Progenitor cell of endocrine pancreas (in vitro differentiated cells): Measurements from ENCODE around the gene KPTN. TPM values are rescaled to one million over a fixed set of nuclear protein-coding genes. Genes with fewer than 3 reads are reported as not detected.

ENCODE experiments used
- DNase-seq: peaks from one replicate; pipeline ENCODE4 v3.0.0; 2021; ENCODE audit warnings: low spot score; ENCODE audit not compliant: unreplicated experiment
- H3K27ac Mint-ChIP-seq: 2 replicates; pipeline ENCODE4 v1.8.0; 2021; ENCODE audit warnings: mild to moderate bottlenecking, moderate library complexity, mixed read lengths
- H3K27me3 Mint-ChIP-seq: 2 replicates; pipeline ENCODE4 v1.8.0; 2021; ENCODE audit warnings: mixed read lengths
- H3K36me3 Mint-ChIP-seq: 2 replicates; pipeline ENCODE4 v1.8.0; 2022; ENCODE audit warnings: mixed read lengths; ENCODE audit not compliant: insufficient read depth
- H3K4me1 Mint-ChIP-seq: 2 replicates; pipeline ENCODE4 v1.8.0; 2021; ENCODE audit warnings: low read depth, mixed read lengths
- H3K4me3 Mint-ChIP-seq: 2 replicates; pipeline ENCODE4 v1.8.0; 2021; ENCODE audit warnings: low read depth, mild to moderate bottlenecking, moderate library complexity, mixed read lengths
- H3K9me3 Mint-ChIP-seq: 2 replicates; pipeline ENCODE4 v1.8.0; 2021; ENCODE audit warnings: low read depth, mixed read lengths
- total RNA-seq: library from RNA; stranded (reverse); gene quantifications from 2 replicates; pipeline ENCODE4 v1.2.1, GENCODE V29; 2021
- TF ChIP-seq, protein P1 (sequence below): fragments of 200-600 bp; sonication (generic); IDR thresholded peaks from one replicate; pipeline ENCODE4 v1.5.0; 2021; ENCODE audit warnings: antibody characterized with exemption, mild to moderate bottlenecking; ENCODE audit not compliant: unreplicated experiment

Gene KPTN
- total RNA-seq, 1 donor from 2014 or later = 30.5 TPM

DNA sequence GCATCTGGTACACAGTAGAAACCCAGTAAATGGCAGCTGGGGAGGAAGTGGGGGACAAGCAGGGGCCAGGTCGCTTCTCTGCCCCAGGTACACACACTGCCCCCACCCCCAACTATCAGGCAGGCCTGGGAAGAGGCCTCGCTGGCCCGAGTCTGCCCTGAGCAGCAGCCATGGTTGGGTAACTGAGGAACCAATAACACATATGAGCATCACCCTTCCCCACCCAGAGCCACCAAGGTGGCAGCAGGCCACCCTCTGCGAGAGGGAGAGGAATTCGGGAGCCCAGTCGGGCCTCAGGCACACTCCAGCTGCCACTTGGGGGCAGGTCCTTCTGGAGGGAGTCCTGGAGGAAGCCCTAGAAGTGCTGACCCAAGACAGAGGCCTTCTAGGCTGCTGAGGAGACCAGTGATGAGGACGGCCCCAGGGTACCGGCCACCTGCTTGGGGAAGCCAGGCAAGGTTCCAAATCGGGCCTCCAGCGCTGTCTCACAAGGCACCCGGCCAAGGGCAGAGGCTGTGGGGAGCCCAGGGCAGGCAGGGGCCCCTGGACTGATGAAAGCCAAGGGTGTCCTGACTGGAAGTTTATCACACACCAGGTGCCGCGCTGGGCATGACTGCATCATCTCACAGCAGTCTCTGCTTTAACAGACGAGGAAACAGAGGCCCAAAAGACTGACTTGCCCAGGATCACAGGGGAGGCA, 14.0 kb upstream of the KPTN start:
- no peak overlapping the region for H3K27ac Mint-ChIP-seq
- no peaks in the 10 kb centered on the region for H3K9me3 Mint-ChIP-seq
- TF ChIP-seq, protein P1, sequence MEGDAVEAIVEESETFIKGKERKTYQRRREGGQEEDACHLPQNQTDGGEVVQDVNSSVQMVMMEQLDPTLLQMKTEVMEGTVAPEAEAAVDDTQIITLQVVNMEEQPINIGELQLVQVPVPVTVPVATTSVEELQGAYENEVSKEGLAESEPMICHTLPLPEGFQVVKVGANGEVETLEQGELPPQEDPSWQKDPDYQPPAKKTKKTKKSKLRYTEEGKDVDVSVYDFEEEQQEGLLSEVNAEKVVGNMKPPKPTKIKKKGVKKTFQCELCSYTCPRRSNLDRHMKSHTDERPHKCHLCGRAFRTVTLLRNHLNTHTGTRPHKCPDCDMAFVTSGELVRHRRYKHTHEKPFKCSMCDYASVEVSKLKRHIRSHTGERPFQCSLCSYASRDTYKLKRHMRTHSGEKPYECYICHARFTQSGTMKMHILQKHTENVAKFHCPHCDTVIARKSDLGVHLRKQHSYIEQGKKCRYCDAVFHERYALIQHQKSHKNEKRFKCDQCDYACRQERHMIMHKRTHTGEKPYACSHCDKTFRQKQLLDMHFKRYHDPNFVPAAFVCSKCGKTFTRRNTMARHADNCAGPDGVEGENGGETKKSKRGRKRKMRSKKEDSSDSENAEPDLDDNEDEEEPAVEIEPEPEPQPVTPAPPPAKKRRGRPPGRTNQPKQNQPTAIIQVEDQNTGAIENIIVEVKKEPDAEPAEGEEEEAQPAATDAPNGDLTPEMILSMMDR = no peak
- peaks cover 4% of the 10 kb centered on the region for H3K36me3 Mint-ChIP-seq
- H3K4me1 Mint-ChIP-seq = no peaks in the 10 kb centered on the region
- no peaks in the 10 kb centered on the region for H3K27me3 Mint-ChIP-seq
- DNase-seq = no peak
- H3K4me3 Mint-ChIP-seq = no peak overlapping the region

DNA sequence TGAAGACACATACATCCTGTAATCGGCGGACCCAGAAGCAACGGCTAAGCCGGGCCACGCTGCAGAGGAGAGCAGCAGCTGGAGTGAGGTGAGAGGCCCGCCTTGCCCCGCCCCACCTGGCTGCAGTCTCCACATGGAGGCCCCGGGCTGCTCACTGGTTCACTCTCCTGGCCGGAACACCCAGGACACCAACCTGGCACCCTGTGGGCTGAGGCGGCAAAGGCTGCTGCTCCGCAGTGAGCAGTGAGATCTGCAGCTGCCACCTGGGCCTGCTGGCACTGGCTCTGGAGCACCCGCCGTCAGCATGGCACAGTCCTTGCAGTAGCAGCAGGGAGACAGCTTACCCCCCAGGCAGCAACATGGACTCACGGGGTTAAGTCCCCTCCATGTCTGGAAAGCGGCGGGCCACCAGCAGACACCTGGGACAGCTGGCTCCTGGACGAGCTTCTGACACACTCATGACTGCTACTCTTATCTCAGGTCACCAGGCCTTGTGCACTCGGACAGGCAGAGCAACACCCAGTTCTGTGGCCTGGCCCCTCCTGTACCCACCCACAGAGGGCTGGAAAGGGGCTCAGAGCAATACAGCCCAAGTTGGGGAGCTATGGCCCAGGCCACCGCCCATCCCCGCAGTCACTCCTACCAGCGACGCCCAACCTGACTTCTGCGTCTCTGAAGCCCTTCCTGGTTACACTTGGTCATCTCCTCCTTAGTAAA, 13.2 kb upstream of the KPTN start:
- H3K36me3 Mint-ChIP-seq = peaks cover 4% of the 10 kb centered on the region
- no peaks in the 10 kb centered on the region for H3K27me3 Mint-ChIP-seq
- H3K4me1 Mint-ChIP-seq = no peaks in the 10 kb centered on the region
- no peak overlapping the region for H3K4me3 Mint-ChIP-seq
- no peaks in the 10 kb centered on the region for H3K9me3 Mint-ChIP-seq
- no peak overlapping the region for H3K27ac Mint-ChIP-seq
- DNase-seq = no peak
- TF ChIP-seq, protein P1 = no peak

DNA sequence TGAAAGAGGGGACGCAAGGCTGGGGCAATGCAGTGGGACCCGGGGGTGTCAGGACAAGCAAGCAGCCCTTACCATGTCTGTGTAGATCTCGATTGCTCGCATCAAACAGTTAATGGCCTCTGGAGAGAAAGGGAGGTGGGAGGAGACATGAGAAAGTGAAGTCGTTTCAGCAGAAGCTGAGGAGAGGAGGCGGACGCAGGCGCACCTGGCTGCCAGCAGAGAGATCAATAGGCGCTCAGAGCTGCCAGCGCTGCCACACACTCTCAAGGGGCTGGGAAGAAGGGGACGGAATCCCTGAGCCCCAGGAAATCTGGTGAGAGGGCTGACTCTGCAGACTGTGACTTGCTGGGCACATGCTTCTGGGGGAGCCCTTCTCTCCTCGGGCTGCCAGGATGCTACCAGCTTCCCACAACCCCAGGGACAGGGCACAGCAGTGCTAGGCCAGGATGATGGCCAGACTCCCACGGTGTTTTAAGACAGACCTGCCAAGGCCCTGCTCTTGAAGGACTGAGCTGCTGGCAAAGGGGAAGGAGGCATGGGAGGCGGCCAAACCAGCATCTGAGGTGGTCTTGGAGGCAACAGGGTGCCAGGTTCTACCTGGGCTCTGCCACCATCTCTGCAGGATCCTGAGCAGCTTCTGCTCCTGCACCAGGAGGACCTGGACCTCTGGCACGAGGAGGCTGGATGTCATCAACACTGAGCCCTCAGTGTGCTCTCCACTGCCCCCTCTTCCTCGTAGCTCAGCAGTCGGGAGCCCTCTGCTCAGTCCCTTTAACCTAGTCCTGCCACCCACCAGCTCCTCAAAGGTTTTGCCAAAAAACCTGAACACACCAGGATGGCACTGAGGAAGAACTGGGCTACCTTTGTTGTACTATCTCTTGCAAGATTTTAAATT, 11.7 kb upstream of the KPTN start:
- H3K27me3 Mint-ChIP-seq = no peaks in the 10 kb centered on the region
- no peak overlapping the region for H3K4me3 Mint-ChIP-seq
- H3K4me1 Mint-ChIP-seq = no peaks in the 10 kb centered on the region
- peaks cover 4% of the 10 kb centered on the region for H3K36me3 Mint-ChIP-seq
- peak overlapping the region; percentile 20 for H3K27ac Mint-ChIP-seq
- no peaks in the 10 kb centered on the region for H3K9me3 Mint-ChIP-seq
- TF ChIP-seq, protein P1 = no peak
- no peak for DNase-seq

DNA sequence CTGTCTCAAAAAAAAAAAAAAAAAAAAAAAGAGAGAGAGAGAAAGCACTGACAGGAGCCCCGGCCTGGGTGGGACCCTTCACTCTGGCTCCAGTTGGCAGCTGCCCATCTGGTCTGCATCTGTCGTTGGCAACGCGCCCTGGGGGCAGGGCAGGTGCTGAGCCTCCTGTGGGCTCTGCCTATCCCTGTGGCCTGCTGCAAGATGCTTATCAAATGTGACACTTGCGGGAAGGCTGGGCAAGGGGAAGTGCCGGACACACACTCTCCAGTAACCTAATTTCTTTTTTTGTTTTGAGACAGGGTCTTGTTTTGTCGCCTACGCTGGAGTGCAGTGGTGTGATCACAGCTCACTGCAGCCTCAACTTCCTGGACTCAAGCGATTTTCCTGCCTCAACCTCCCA, 10.7 kb upstream of the KPTN start:
- Mint-ChIP-seq H3K36me3 (peaks cover 2% of the 10 kb centered on the region), H3K4me3 (no peak overlapping the region), H3K9me3 (no peaks in the 10 kb centered on the region), H3K27ac (no peak overlapping the region), H3K4me1 (no peaks in the 10 kb centered on the region), H3K27me3 (no peaks in the 10 kb centered on the region)
- DNase-seq = no peak
- TF ChIP-seq, protein P1 = no peak

DNA sequence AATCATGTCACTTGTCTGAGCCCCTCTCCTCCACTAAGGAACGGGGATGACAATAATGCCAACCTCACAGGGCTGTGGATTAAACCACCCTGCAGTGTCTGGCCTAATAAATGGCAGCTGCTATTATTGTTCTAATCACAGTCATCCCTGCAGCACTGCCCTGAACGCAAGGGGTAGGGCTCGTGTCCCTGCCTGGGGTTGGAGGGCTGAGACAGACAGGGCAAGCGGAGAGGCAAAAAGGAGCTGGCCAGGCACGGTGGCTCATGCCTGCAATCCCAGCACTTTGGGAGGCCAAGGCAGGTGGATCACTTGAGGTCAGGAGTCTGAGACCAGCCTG, 10.2 kb upstream of the KPTN start:
- Mint-ChIP-seq H3K9me3 (no peaks in the 10 kb centered on the region), H3K4me1 (no peaks in the 10 kb centered on the region), H3K27ac (no peak overlapping the region), H3K4me3 (no peak overlapping the region), H3K36me3 (peaks cover 2% of the 10 kb centered on the region), H3K27me3 (no peaks in the 10 kb centered on the region)
- TF ChIP-seq, protein P1 = no peak
- DNase-seq = no peak
